ENCODE measurements around the gene CDT1.

- TF ChIP-seq CTCF (conservative IDR thresholded peaks at IDR 0.05 in 1 of 2, IDR thresholded peaks at IDR 0.05 in 1 of 2; ENCODE audit: extremely low read depth in 1 of 2, insufficient read depth in 1 of 2, low read depth in 1 of 2, low read length in 2 of 2) = no peak
- TF ChIP-seq EZH2 (IDR thresholded peaks at IDR 0.05; ENCODE audit: borderline replicate concordance, low read length) = no peak
These were observed 32.2 kb downstream of the CDT1 start for GRCh38 chr16:88835818-88836217.
